ENCODE results near the gene ATP6V0A1.
"Not testable (repeated sequence)": the region's sequence is repeated elsewhere in the genome, so short reads cannot be mapped to it uniquely, and the experiment has no call there.

Gene ATP6V0A1

DNA sequence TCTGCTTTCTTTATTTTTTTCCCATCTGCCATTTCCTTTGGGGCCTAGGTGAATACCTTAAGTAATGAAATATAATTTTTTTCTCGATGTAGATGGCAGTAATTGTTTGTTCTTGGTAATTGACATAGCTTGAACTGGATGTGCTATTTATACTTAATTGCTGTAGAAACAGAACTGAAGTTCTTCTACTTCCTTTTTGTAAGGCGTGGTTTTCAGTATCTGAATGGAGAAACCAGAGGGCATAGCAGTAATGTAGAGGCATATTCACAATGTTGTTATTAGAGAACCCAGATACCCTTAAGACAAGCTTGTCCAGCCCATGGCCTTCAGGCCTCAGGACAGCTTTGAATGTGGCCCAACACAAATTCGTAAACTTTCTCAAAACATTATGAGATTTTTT, 16.4 kb downstream of the ATP6V0A1 start:
- no peak overlapping the region for H3K4me3 ChIP-seq (ENCODE audit: low read length)
- no peak for DNase-seq (ENCODE audit: low read depth)
- TF ChIP-seq, protein P1, sequence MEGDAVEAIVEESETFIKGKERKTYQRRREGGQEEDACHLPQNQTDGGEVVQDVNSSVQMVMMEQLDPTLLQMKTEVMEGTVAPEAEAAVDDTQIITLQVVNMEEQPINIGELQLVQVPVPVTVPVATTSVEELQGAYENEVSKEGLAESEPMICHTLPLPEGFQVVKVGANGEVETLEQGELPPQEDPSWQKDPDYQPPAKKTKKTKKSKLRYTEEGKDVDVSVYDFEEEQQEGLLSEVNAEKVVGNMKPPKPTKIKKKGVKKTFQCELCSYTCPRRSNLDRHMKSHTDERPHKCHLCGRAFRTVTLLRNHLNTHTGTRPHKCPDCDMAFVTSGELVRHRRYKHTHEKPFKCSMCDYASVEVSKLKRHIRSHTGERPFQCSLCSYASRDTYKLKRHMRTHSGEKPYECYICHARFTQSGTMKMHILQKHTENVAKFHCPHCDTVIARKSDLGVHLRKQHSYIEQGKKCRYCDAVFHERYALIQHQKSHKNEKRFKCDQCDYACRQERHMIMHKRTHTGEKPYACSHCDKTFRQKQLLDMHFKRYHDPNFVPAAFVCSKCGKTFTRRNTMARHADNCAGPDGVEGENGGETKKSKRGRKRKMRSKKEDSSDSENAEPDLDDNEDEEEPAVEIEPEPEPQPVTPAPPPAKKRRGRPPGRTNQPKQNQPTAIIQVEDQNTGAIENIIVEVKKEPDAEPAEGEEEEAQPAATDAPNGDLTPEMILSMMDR (conservative IDR thresholded peaks at IDR 0.05; ENCODE audit: low read depth, low read length), result no peak

DNA sequence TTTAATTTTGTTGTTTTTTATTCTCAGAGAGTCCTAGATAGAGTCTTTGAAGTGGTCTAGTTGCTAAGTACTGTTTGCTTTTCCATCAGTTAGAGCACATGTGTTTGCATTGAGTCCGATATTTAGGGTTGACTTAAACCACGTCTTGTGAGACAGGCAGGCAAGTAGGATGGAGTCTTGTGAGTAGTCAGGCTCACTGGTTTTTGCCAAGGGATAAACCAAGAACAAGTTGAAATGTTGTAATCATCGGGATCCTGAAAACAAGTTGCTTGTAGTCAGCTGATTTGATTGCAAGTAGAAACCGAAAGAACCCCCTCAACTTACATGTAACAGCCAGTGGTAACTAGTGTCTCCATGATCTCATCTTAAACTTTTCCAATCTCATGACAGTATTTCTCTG, 17.2 kb downstream of the ATP6V0A1 start:
- no peak for DNase-seq (ENCODE audit: low read depth)
- TF ChIP-seq, protein P1 (conservative IDR thresholded peaks at IDR 0.05; ENCODE audit: low read depth, low read length), result no peak
- H3K4me3 ChIP-seq (ENCODE audit: low read length), result no peak overlapping the region

DNA sequence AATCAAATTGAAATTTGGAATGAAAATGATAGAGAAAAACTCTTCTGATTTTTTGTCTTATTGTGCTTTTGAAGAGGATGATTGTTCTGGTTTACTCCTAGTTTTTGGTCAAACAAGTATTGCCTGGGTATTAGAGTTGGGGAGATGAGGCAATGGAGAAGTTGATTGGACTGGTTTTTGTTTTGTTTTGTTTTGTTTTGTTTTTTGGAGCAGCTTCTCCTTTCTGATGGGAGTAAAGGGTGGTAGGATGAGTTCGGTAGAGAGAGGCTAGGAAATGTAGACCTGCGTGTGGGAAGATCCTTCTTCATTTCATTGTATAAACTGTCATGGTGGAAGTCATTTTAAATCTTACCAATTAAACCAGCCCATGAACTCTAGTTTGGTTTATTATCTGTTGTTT, 17.7 kb downstream of the ATP6V0A1 start:
- no peak for DNase-seq (ENCODE audit: low read depth)
- TF ChIP-seq, protein P1 (conservative IDR thresholded peaks at IDR 0.05; ENCODE audit: low read depth, low read length), result no peak
- H3K4me3 ChIP-seq (ENCODE audit: low read length), result no peak overlapping the region

DNA sequence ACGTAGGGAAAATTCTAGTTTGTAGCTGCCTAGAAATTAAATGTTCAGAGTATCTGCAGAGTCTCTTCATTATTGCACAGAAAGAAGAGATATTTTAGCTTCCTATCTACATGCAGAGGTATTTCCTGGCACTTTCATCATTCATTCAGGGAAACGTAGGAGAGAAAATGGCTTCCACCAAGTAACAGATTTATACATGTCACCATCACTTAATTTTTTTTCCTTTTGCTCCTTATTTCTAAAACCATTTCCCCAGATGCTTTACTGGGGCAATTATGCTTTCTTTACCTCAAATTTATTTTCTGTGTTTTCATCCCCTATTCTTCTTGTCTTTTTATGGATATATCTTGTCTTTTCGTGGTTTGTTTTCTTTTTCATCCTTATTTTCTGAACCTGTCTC, 18.5 kb downstream of the ATP6V0A1 start:
- no peak overlapping the region for H3K4me3 ChIP-seq (ENCODE audit: low read length)
- TF ChIP-seq, protein P1 (conservative IDR thresholded peaks at IDR 0.05; ENCODE audit: low read depth, low read length), result no peak
- DNase-seq (ENCODE audit: low read depth), result no peak

DNA sequence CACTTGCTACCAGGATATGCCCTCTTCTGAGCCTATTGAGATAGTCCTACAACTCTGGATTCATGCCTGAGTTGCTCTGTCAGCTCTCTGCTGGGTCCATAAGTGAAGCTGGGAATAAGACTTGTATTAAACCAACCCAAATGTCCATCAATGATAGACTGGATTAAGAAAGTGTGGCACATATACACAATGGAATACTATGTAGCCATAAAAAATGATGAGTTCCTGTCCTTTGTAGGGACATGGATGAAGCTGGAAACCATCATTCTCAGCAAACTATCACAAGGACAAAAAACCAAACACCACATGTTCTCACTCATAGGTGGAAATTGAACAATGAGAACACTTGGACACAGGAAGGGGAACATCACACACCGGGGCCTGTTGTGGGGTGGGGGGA, 19.1 kb downstream of the ATP6V0A1 start:
- not testable (repeated sequence) for H3K4me3 ChIP-seq (ENCODE audit: low read length)

DNA sequence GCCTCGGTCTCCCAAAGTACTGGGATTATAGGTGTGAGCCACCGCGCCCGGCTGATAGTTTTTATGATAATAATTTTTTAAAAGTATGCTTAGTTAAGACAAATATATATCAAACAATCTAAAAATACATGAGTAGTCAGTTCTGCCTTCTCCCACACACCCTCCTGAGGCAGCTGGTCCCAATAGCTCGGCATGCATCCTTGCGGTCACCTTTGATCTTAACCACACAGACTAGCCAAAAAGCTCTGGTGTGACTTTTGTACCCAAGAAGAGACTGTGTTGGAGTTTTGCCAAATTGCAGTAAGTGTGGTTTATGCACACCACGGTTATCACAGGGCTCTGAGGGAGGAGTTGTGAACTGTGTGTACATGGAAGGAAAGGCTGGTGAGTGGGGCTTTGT, 25.6 kb downstream of the ATP6V0A1 start:
- TF ChIP-seq, protein P1 (conservative IDR thresholded peaks at IDR 0.05; ENCODE audit: low read depth, low read length), result no peak
- no peak overlapping the region for H3K4me3 ChIP-seq (ENCODE audit: low read length)
- DNase-seq (ENCODE audit: low read depth), result no peak

More for the DNA sequence above, 19.1 kb downstream of the ATP6V0A1 start:
- DNase-seq (ENCODE audit: low read depth), result not testable (repeated sequence)

DNA sequence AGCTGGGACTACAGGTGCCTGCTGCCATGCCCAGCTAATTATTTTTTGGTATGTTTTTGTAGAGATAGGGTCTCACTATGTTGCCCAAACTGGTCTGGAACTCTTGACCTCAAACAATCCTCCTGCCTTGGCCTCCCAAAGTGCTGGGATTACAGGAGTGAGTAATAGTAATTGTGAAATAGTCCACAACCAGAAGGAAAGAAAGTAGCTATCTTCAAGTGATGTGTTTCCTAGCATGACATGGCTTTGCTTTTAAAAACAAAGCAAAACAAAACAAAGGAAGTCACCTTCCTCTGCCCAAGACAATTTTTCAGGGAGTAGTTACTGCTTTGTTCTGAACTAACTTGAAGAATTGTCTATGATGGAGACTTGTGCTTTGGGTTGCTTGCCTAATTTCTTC, 27.0 kb downstream of the ATP6V0A1 start:
- TF ChIP-seq, protein P1 (conservative IDR thresholded peaks at IDR 0.05; ENCODE audit: low read depth, low read length), result no peak
- no peak for DNase-seq (ENCODE audit: low read depth)
- H3K4me3 ChIP-seq (ENCODE audit: low read length), result no peak overlapping the region

DNA sequence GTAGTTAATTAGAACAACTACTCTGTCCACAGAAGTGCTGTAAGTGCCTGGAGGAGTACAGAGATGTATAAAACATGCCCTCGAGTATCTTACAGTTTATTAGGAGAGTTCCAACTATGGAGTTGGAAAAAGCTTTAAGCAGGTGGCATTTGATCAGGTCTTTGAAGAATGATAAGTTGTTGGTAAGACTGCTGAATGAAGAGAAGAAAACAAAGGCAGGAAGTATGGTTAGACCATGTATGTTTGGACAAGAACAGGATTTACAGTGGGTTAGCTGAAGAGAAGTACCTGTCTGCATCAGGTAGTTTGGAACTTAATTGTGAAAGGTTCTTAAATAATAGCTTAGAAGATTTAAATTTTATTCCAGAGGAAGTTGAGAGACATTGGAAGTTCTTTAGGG, 29.4 kb downstream of the ATP6V0A1 start:
- TF ChIP-seq, protein P1 (conservative IDR thresholded peaks at IDR 0.05; ENCODE audit: low read depth, low read length), result no peak
- no peak for DNase-seq (ENCODE audit: low read depth)

More for the DNA sequence above, 29.4 kb downstream of the ATP6V0A1 start:
- no peak overlapping the region for H3K4me3 ChIP-seq (ENCODE audit: low read length)
